Right atrium auricular region (tissue), 2 donors: ENCODE results near the gene SETX. TPM values are rescaled to one million over a fixed set of nuclear protein-coding genes. Genes with fewer than 3 reads are reported as not detected.

ENCODE experiments used
- DNase-seq: peaks from one replicate; pipeline ENCODE4 v3.0.0-alpha.2; 2019; ENCODE audit warnings: low spot score
- H3K27ac ChIP-seq, 2 donors: fragments of 200-600 bp; sonication (generic); 1 replicate in 1 of 2; 2 replicates in 1 of 2; pipeline ENCODE4 v1.5.1; 2016 to 2019
- H3K27me3 ChIP-seq, 2 donors: fragments of 200-600 bp; sonication (generic); one replicate each; pipeline versions ENCODE4 v1.5.1 to v1.6.0; 2017 to 2019
- H3K36me3 ChIP-seq: fragments of 200-600 bp; sonication (generic); one replicate; pipeline ENCODE4 v1.5.1; 2016
- H3K4me1 ChIP-seq, 2 donors: fragments of 200-600 bp; sonication (generic); one replicate each; pipeline versions ENCODE4 v1.5.1 to v1.6.0; 2017 to 2019
- H3K4me3 ChIP-seq, 2 donors: fragments of 200-600 bp; sonication (generic); 1 replicate in 1 of 2; 2 replicates in 1 of 2; pipeline ENCODE4 v1.5.1; 2017 to 2019; ENCODE audit warnings: mild to moderate bottlenecking in 1 of 2, moderate library complexity in 1 of 2
- H3K9me3 ChIP-seq, 2 donors: fragments of 200-600 bp; sonication (generic); one replicate each; pipeline ENCODE4 v1.5.1; 2019
- total RNA-seq, 2 donors: library from RNA; depleted of rRNA; stranded (reverse); fragments of >200 nt; gene quantifications; one replicate each; pipeline ENCODE4 v1.1.0, GENCODE V29; 2016
- TF ChIP-seq, protein P1 (sequence below), 2 donors: fragments of 200-600 bp; sonication (generic); IDR thresholded peaks; one replicate each; pipeline ENCODE4 v1.5.1; 2019; ENCODE audit warnings: antibody characterized with exemption in 2 of 2

SETX gene
- total RNA-seq, 2 donors from 2014 or later, result 32.3 to 33.9 TPM

- H3K4me1 ChIP-seq, result no peaks in the 10 kb centered on the region
- no peaks in the 10 kb centered on the region for H3K27me3 ChIP-seq
- TF ChIP-seq, protein P1, sequence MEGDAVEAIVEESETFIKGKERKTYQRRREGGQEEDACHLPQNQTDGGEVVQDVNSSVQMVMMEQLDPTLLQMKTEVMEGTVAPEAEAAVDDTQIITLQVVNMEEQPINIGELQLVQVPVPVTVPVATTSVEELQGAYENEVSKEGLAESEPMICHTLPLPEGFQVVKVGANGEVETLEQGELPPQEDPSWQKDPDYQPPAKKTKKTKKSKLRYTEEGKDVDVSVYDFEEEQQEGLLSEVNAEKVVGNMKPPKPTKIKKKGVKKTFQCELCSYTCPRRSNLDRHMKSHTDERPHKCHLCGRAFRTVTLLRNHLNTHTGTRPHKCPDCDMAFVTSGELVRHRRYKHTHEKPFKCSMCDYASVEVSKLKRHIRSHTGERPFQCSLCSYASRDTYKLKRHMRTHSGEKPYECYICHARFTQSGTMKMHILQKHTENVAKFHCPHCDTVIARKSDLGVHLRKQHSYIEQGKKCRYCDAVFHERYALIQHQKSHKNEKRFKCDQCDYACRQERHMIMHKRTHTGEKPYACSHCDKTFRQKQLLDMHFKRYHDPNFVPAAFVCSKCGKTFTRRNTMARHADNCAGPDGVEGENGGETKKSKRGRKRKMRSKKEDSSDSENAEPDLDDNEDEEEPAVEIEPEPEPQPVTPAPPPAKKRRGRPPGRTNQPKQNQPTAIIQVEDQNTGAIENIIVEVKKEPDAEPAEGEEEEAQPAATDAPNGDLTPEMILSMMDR (IDR thresholded peaks at IDR 0.05), result no peak
- H3K27ac ChIP-seq, result no peak overlapping the region
- H3K36me3 ChIP-seq, result peaks cover 52% of the 10 kb centered on the region
- no peaks in the 10 kb centered on the region for H3K9me3 ChIP-seq
- DNase-seq, result no peak
- no peak overlapping the region for H3K4me3 ChIP-seq
Observed at GRCh38 chr9:132328580-132328979, 26.2 kb downstream of the SETX start.

DNA sequence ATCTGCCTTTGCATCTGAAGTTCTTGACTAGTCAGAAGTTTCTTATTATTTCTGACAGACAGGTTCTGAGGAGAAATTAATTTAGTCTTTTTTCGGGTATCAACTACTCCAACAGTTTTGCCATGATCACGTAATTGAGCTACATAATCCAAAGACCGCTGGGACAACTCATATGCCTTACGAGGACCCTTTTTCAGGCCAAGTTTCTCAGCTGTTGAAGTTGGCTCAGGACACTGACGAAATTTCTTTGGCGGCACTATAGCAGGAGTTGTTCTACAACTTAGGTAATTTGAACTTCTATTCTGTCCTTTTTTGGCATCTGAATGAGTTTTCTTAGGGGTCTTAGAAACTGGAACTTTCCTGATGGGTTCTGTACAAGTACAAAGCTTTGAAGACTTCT, 27.2 kb downstream of the SETX start:
- Histone ChIP-seq H3K4me1 (no peaks in the 10 kb centered on the region), H3K27ac (no peak overlapping the region), H3K4me3 (no peak overlapping the region), H3K27me3 (no peaks in the 10 kb centered on the region), H3K36me3 (peaks cover 46% of the 10 kb centered on the region), H3K9me3 (no peaks in the 10 kb centered on the region)
- no peak for DNase-seq
- TF ChIP-seq, protein P1 (IDR thresholded peaks at IDR 0.05), result no peak

DNA sequence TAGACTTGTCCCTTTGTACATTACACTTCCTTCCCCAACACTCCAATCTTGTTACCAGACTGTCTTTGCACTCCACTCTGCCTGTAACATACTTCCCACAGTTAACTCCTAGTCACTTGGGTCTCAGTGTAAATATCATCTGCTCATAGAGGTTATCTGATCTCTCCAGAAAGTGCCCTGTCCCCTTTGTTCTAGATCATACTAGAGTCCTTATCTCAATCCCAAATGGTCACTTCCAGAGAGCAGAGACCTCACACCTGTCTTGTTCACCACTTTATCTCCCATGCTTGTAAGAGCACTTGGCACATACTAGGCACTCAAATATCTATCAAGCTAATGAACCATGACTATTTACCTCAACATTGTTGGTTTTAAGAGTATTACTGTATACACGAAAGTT, 30.4 kb downstream of the SETX start:
- no peaks in the 10 kb centered on the region for H3K27me3 ChIP-seq
- peaks cover 23% of the 10 kb centered on the region for H3K36me3 ChIP-seq
- no peak for DNase-seq
- H3K27ac ChIP-seq, result no peak overlapping the region
- peaks cover 0 to 13% of the 10 kb centered on the region in 2 donors for H3K4me1 ChIP-seq
- TF ChIP-seq, protein P1 (IDR thresholded peaks at IDR 0.05), result no peak
- no peaks in the 10 kb centered on the region for H3K9me3 ChIP-seq
- H3K4me3 ChIP-seq, result no peak overlapping the region

GRCh38 chr9:132319421-132320110, 35.2 kb downstream of the SETX start:
- Histone ChIP-seq H3K4me1 (peaks cover 0 to 21% of the 10 kb centered on the region in 2 donors), H3K27ac (peak overlapping the region in 1 of 2 donors; percentile 23), H3K9me3 (no peaks in the 10 kb centered on the region), H3K4me3 (no peak overlapping the region), H3K36me3 (peaks cover 17% of the 10 kb centered on the region), H3K27me3 (no peaks in the 10 kb centered on the region)
- TF ChIP-seq, protein P1 (IDR thresholded peaks at IDR 0.05), result no peak
- DNase-seq, result no peak

DNA sequence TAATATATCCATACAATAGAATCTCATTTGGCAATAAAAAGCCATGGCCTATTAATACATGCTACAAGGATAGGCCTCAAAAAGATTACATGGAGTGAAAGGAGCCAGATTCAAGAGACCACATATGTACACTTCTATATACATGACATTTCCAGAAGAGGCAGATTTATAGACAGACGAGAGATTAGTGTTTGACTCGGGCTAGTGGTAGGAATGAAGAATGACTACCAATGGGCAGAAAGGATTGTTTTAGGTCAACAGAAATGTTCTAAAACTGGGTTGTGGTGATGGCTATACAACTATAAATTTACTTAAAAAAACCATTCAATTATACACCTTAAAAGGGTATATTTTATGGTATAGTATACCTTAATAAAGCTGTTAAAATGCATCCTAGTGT, 41.9 kb downstream of the SETX start:
- Histone ChIP-seq H3K4me1 (no peaks in the 10 kb centered on the region), H3K27me3 (no peaks in the 10 kb centered on the region), H3K36me3 (peaks cover 49% of the 10 kb centered on the region), H3K4me3 (no peak overlapping the region), H3K27ac (no peak overlapping the region), H3K9me3 (no peaks in the 10 kb centered on the region)
- TF ChIP-seq, protein P1 (IDR thresholded peaks at IDR 0.05), result no peak
- no peak for DNase-seq

- peaks cover 50% of the 10 kb centered on the region for H3K36me3 ChIP-seq
- H3K27me3 ChIP-seq, result no peaks in the 10 kb centered on the region
- no peaks in the 10 kb centered on the region for H3K4me1 ChIP-seq
- TF ChIP-seq, protein P1 (IDR thresholded peaks at IDR 0.05), result no peak
- no peak overlapping the region for H3K27ac ChIP-seq
- DNase-seq, result no peak
- no peaks in the 10 kb centered on the region for H3K9me3 ChIP-seq
- no peak overlapping the region for H3K4me3 ChIP-seq
Observed at GRCh38 chr9:132312426-132312825, 42.4 kb downstream of the SETX start.
